LoVo (cell line): ENCODE measurements around the gene MED27.

Source experiments
- DNase-seq: peaks from one replicate; pipeline ENCODE4 v3.0.0-alpha.2; 2016; ENCODE audit warnings: low spot score

Gene MED27

DNA sequence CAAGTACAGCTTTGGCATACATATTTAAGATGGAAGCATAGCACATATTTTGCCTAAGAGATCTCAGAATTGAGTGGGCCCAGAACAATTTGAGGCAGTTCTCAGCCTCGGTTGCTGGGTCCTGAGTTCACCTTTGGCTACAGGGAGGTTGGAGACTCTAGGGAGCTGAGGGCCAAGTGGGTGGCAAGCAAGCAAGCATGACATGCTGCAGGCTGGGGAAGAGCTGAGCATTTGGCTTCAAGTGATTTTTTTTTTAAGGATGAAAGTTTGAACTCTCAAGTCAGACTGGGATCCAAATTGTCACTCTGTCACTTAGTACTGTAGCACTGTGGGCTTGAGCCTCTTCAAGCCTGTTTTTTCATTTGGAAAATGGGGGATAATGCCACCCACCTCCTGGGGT, 160.5 kb downstream of the MED27 start:
- DNase-seq, result no peak

DNA sequence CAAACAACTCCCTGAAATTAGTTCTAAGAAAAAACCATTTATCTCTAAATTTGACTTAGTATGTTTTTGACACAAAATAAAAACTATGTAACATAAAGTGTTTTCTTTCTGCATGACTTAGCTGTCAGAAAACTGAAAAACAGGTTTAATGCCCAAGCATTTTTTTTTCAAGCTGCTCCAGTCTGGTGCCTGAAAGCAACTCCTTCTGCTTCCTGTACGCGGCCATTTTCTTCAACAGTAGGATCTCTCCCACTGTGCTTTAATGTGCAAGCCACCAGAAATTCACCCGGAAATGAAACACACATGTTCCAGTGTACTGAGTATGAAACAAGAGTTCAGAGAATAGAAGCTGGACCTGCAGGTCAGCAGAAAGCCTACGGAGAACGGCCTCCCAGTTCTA, 161.2 kb downstream of the MED27 start:
- no peak for DNase-seq

GRCh38 chr9:131917009-131917408, 162.7 kb downstream of the MED27 start:
- DNase-seq, result no peak

DNA sequence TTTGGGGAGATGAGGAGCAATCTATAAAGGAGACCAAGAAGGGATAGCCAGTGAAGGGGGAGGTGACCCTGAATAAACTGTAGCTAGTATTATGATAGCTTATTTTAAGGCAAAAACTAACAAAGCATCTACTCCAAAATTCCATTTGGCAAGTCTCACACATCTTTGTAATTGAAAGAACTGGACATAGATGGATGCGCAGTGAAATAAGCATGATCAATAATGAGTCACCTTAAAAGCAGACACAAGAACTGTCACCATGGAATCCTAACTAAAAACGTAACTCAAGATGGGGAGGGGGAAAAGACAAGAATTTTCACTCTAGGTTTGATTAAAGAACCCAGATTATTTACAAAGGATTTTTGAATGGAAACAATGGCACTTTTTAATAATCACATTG, 164.5 kb downstream of the MED27 start:
- DNase-seq, result no peak

DNA sequence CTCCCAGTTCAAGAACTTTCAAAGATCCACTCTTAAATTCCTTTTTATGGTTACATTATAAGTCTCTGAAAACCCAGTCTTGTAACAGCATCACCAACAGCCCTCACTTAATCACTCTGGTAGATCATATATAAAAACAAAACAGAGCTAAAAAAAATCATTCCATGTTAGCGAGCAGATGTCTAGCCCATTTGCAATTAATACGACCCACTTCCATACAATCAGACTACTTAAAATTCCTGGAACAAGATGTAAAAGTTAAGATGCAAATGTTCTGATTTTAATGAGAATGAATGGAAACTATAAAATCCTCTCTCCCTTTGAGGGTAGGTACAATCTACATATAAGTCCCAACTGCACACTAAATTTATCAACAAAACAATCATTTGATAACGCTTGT, 167.0 kb downstream of the MED27 start:
- DNase-seq, result no peak

GRCh38 chr9:131912069-131912468, 167.6 kb downstream of the MED27 start:
- no peak for DNase-seq

GRCh38 chr9:131910572-131910971, 169.1 kb downstream of the MED27 start:
- DNase-seq, result no peak

DNA sequence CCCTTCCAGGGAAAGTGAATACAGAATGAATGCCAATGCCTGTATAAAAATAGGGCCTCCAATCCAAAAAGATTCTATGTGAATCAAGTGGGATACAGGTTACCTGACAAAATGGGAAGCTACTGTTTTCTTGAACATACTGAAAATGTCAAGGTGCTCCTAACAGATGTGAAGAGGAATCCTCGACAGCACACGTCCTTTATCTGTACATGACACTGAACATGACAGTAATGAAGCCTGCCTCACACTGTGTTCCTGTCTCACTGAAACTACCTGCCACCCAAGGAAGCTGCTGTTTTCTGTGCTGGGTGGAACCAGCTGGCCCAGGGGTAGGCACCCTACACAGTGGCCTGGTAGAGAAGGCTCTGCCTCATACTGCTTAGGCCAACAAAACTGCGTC, 174.5 kb downstream of the MED27 start:
- no peak for DNase-seq

- no peak for DNase-seq
Measured at GRCh38 chr9:131899296-131900228, 180.1 kb downstream of the MED27 start.

DNA sequence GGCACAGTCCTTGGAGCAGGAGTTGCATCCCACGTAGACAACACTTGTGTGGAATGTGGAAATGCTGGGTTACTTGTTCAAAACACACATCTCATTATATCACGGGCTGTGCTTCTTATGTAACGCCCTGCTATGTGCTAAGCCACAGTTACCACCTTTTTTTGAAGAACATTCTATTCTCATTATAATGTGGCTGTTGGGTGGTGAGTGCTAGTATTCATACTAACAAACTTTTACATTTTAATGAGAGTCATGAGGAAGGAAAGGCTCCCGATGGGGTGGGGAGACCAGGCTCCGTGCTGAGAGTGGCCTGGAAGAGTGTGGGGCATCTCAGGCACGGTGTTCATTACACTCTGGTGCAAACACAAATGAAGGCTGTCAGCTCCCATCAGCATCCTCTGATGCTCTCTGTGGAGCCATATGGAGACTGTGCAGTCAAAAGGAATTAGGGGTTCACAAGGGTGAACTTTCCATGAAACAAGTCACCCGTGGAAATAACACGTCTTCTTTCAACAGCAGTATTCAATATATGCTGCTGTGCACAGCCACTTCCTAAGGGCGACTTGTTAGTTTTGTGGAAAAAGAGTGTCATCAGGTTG, 186.7 kb downstream of the MED27 start:
- DNase-seq, result no peak

- no peak for DNase-seq
Measured at GRCh38 chr9:131892162-131892707, 187.4 kb downstream of the MED27 start.

GRCh38 chr9:131891598-131891997, 188.1 kb downstream of the MED27 start:
- DNase-seq, result no peak

GRCh38 chr9:131889437-131890251, 190.0 kb downstream of the MED27 start:
- DNase-seq, result no peak

DNA sequence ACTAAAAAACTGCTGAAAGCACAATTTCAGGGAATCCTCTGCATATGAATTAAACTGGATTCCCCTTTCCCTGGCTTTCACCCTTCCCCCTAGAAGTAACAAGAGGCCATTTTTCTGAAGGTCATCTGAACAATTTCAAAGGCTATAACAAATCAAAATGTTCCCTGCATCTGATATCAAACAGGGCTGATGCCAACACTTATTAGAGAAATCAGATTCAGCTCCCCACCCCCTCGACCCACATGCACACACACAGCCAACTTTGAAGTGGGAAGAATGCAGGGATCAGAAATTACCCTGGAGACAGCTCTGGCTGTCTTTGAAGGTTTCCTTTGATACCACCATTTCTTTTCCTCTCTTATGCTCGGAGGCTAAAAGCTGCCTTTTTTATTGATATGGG, 190.7 kb downstream of the MED27 start:
- DNase-seq, result no peak

GRCh38 chr9:131887680-131888079, 192.0 kb downstream of the MED27 start:
- no peak for DNase-seq

DNA sequence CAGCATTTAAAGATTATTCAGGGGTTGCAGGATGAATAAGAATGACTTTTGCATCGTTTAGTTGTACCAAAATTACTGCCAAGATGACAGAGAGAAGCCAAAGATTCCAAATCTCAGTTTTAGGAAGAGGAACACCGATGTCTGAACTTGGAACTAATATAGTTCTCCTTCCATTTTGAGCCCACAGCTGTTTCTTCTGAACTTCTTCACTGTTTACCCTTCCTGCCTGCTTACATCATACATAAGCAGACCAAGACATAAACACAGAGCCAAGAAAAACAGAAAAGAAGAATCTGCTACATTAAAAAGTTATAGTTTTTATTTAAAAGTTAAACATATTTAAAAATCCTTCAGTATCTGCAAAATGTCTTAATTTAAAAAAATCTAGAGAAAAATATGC, 192.8 kb downstream of the MED27 start:
- no peak for DNase-seq

- DNase-seq, result no peak
Measured at GRCh38 chr9:131885144-131885609, 194.5 kb downstream of the MED27 start.

DNA sequence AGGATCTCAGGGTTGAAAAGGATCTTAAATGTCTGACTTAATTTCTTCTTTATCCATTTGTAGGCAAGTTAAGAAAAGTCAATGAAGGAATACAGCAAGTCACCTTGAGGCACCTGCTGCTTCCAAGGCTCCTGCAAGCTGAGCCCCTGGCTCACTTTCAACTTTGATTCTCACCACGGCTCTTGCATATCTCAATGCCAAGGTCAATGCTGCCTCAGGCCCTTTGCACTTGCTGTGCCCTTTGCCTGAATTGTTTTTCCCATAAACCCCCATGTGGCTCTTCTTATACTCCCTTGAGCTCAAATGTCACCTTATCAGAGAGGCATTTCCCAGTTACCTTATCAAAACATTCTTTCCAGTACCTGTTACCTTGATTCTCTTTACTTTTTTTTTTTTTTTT, 195.4 kb downstream of the MED27 start:
- no peak for DNase-seq

- DNase-seq, result no peak
Measured at GRCh38 chr9:131880833-131881583, 198.7 kb downstream of the MED27 start.

DNA sequence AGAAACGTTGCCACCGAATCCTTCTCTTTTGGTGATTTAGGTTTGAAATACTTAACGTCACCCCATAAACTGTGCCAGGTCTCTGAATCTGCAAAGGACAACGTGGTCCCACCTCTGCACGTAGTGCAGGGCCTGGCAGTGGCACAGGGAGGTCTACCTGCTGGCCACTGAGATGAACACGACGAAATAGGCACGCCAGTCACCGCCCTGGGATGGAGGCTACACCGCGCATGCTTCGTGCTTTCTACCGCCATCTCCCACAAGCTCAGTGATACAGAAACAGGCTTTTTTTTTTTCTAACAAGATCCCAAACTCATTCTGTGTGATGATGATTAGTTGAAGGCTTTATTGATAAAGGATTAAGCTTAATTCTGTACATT, 199.8 kb downstream of the MED27 start:
- no peak for DNase-seq

- DNase-seq, result no peak
Measured at GRCh38 chr9:131879181-131879910, 200.3 kb downstream of the MED27 start.
